Measurements from ENCODE around the gene XYLT1. TPM values are rescaled to one million over a fixed set of nuclear protein-coding genes. Genes with fewer than 3 reads are reported as not detected.

XYLT1 gene
- total RNA-seq, 1 experiment from 2014 or later = 14.5 TPM

DNA sequence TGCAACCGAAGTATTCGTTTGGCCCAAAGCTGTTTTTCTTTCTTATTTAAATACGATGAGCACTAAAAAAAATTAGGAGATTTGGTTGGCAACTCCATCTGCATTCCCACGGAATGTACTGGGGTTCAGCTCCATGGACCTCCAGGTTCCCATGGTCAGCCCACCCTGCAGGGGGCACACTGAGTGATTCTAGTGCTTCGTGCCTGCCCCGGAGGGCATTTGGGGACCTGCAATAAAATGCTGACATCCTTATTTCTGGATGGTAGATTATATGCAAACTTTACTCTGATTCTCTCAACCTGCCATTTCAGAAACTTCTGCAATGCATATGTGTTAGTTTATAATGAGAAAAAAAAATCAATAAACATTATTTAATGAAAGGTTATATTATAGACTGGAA is 339.4 kb downstream of the XYLT1 start:
- Mint-ChIP-seq H3K9me3 (no peaks in the 10 kb centered on the region), H3K27ac (no peak overlapping the region), H3K36me3 (ENCODE audit: insufficient read depth in 1 of 3, low read depth in 3 of 3) (peaks cover 12 to 23% (median 17%) of the 10 kb centered on the region in 3 experiments), H3K4me1 (peaks cover 13 to 19% of the 10 kb centered on the region in 2 experiments), H3K4me3 (no peak overlapping the region), H3K27me3 (ENCODE audit: low read depth) (no peaks in the 10 kb centered on the region)
- no peaks in the 10 kb centered on the region for H3K79me2 ChIP-seq (ENCODE audit: insufficient read depth, low read length)
- no peaks in the 10 kb centered on the region for H4K20me1 ChIP-seq (ENCODE audit: control insufficient read depth, insufficient read depth, insufficient read length)
- no peak overlapping the region for H3K9ac ChIP-seq (ENCODE audit: extremely low read depth, insufficient read length, low read length)
- H3K79me1 ChIP-seq (ENCODE audit: insufficient read depth, low read depth, low read length, poor library complexity, severe bottlenecking) = no peaks in the 10 kb centered on the region
- no peak overlapping the region for H3K56ac ChIP-seq (ENCODE audit: insufficient read length, low read depth, low read length)
- H4K91ac ChIP-seq (ENCODE audit: insufficient read length, low read depth, low read length) = no peak overlapping the region
- no peaks in the 10 kb centered on the region for H3K23me2 ChIP-seq (ENCODE audit: insufficient read length, low read depth, low read length, poor library complexity, severe bottlenecking)
- TF ChIP-seq, protein P1, sequence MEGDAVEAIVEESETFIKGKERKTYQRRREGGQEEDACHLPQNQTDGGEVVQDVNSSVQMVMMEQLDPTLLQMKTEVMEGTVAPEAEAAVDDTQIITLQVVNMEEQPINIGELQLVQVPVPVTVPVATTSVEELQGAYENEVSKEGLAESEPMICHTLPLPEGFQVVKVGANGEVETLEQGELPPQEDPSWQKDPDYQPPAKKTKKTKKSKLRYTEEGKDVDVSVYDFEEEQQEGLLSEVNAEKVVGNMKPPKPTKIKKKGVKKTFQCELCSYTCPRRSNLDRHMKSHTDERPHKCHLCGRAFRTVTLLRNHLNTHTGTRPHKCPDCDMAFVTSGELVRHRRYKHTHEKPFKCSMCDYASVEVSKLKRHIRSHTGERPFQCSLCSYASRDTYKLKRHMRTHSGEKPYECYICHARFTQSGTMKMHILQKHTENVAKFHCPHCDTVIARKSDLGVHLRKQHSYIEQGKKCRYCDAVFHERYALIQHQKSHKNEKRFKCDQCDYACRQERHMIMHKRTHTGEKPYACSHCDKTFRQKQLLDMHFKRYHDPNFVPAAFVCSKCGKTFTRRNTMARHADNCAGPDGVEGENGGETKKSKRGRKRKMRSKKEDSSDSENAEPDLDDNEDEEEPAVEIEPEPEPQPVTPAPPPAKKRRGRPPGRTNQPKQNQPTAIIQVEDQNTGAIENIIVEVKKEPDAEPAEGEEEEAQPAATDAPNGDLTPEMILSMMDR (conservative IDR thresholded peaks at IDR 0.05) = peak; percentile 57
- H3K4ac ChIP-seq (ENCODE audit: low read depth, low read length) = no peak overlapping the region
- no peak overlapping the region for H3K27ac ChIP-seq (ENCODE audit: insufficient read length, low read depth, low read length)
- H3K14ac ChIP-seq (ENCODE audit: insufficient read depth, low read length) = no peak overlapping the region
- no peak overlapping the region for H2BK15ac ChIP-seq (ENCODE audit: low read depth, low read length)
- H3T11ph ChIP-seq (ENCODE audit: low read length) = no peak overlapping the region
- no peak overlapping the region for H2BK12ac ChIP-seq (ENCODE audit: insufficient read length, low read depth, low read length)
- H3K23ac ChIP-seq (ENCODE audit: insufficient read length, low read depth, low read length) = no peak overlapping the region
- no peak overlapping the region for H3K4me2 ChIP-seq (ENCODE audit: insufficient read depth, insufficient read length, low read length)
- H2BK120ac ChIP-seq (ENCODE audit: low read depth, low read length, poor library complexity, severe bottlenecking) = no peak overlapping the region
- H2BK20ac ChIP-seq (ENCODE audit: low read depth, low read length, poor library complexity, severe bottlenecking) = no peak overlapping the region
- H3K27me3 ChIP-seq (ENCODE audit: insufficient read depth, low read length) = no peaks in the 10 kb centered on the region
- no CpG with 5 or more reads among the region's 6 CpGs for WGBS (ENCODE audit: extremely low coverage, insufficient read length, low lambda C conversion rate)
- no peak overlapping the region for H3K18ac ChIP-seq (ENCODE audit: insufficient read length, low read depth, low read length)
- no peaks in the 10 kb centered on the region for H3K4me1 ChIP-seq (ENCODE audit: insufficient read depth, low read length)
- no peaks in the 10 kb centered on the region for H3K9me3 ChIP-seq (ENCODE audit: control insufficient read depth, low read depth, low read length)
- H2AFZ ChIP-seq (ENCODE audit: low read length) = no peak overlapping the region
- no peak overlapping the region for H4K5ac ChIP-seq (ENCODE audit: insufficient read length, low read depth, low read length)
- H2BK5ac ChIP-seq (ENCODE audit: insufficient read length, low read length) = no peak overlapping the region
- no peak overlapping the region for H4K8ac ChIP-seq (replicated peaks; ENCODE audit: insufficient read length, low read depth, low read length)
- DNase-seq = no peak
- H2AK5ac ChIP-seq (ENCODE audit: insufficient read length, low read length) = no peak overlapping the region

All from H9 (cell line).